Testis (tissue), 3 donors: ENCODE measurements around the gene EFNB1. TPM values are rescaled to one million over a fixed set of nuclear protein-coding genes. Genes with fewer than 3 reads are reported as not detected.

Experiments used
- DNase-seq: peaks from one replicate; pipeline ENCODE4 v3.0.0-alpha.2; 2019
- H3K27ac ChIP-seq, 2 donors: fragments of 200-600 bp; sonication (generic); one replicate each; pipeline ENCODE4 v1.5.1; 2019
- H3K27me3 ChIP-seq: fragments of 200-600 bp; sonication (generic); one replicate; pipeline ENCODE4 v1.5.1; 2019
- H3K36me3 ChIP-seq: fragments of 200-600 bp; sonication (generic); one replicate; pipeline ENCODE4 v1.5.1; 2017; ENCODE audit warnings: low read depth; ENCODE audit errors: missing control alignments
- H3K4me1 ChIP-seq: fragments of 200-600 bp; sonication (generic); one replicate; pipeline ENCODE4 v1.5.1; 2019
- H3K4me3 ChIP-seq, 2 donors: fragments of 200-600 bp; sonication (generic); one replicate each; pipeline ENCODE4 v1.5.1; 2017 to 2019
- H3K9me3 ChIP-seq: fragments of 200-600 bp; sonication (generic); one replicate; pipeline ENCODE4 v1.5.1; 2017
- CTCF ChIP-seq, 3 experiments: fragments of 450-650 bp in 2 of 3; fragments of 200-600 bp in 1 of 3; sonication (generic) in 1 of 3; IDR thresholded peaks; one replicate each; pipeline ENCODE4 v1.5.1; 2016 to 2019; ENCODE audit warnings: antibody characterized with exemption in 3 of 3, mild to moderate bottlenecking in 2 of 3, moderate library complexity in 1 of 3
- POLR2A ChIP-seq: fragments of 450-650 bp; IDR thresholded peaks from one replicate; pipeline ENCODE4 v1.6.1; 2017; ENCODE audit warnings: antibody characterized with exemption, mild to moderate bottlenecking, moderate library complexity
- WGBS, 2 donors: methylation state at CpG; one replicate each; pipeline ENCODE4 v1.1.5; 2018; 5-methylcytosine and 5-hydroxymethylcytosine counted together
- intact Hi-C: fragments of 100-400 bp; cut with DNase I; formaldehyde crosslinking; loops from one replicate; pipeline ENCODE4 v1.15.1; 2023; ENCODE audit warnings: low total_unique reads
- polyA plus RNA-seq: library from polyadenylated mRNA; stranded (reverse); fragments of 350-450 nt; fragmentation: Illumina TruSeq; extraction: RNeasy Lipid Tissue Mini Kit (QIAGEN cat#74804); gene quantifications from one replicate; pipeline ENCODE4 v1.2.3, GENCODE V29; 2014; ENCODE audit warnings: low read depth, low replicate concordance; ENCODE audit not compliant: insufficient read depth
- total RNA-seq, 2 donors: library from RNA; depleted of rRNA; stranded (reverse); fragments of >200 nt; gene quantifications; one replicate each; pipeline ENCODE4 v1.2.3, GENCODE V29; 2016

The EFNB1 gene
- total and polyA plus RNA-seq, 3 donors from 2014 or later, result 14.6 to 29.4 (median 21.1) TPM

DNA sequence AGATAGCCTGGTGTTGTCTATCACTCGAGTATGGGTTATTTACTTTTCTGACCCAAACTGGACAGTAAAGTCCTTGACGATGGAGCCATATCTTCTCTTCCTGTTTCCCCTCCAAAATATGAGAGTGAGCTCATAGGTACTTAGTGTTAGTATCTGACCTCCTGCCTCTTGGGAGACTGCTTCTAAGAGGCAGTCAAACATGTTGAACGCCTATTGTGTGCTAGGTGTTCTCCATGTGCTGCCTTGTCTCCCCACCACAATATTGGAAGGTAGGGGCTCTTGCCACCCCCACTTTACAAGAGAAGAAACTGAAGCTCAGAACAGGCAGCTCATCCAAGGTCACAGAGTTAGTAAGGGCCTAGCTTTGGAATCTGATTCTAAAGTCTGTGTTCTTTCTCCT is 8.3 kb downstream of the EFNB1 start:
- no peak overlapping the region for H3K27ac ChIP-seq
- H3K36me3 ChIP-seq, result no peaks in the 10 kb centered on the region
- intact Hi-C loops, result no loop called here
- H3K27me3 ChIP-seq, result no peaks in the 10 kb centered on the region
- H3K4me1 ChIP-seq, result no peaks in the 10 kb centered on the region
- no peak for DNase-seq
- no peaks in the 10 kb centered on the region for H3K9me3 ChIP-seq
- H3K4me3 ChIP-seq, result no peak overlapping the region
- no peak for TF ChIP-seq CTCF (IDR thresholded peaks at IDR 0.05)
- WGBS, 2 donors, result 41 to 58% methylated on average over 2 to 3 of the region's 3 CpGs

DNA sequence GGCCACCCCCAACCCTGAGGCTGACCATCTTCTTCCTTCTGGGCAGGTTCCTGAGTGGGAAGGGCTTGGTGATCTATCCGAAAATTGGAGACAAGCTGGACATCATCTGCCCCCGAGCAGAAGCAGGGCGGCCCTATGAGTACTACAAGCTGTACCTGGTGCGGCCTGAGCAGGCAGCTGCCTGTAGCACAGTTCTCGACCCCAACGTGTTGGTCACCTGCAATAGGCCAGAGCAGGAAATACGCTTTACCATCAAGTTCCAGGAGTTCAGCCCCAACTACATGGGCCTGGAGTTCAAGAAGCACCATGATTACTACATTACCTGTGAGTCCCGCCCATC is 9.7 kb downstream of the EFNB1 start:
- Histone ChIP-seq H3K9me3 (no peaks in the 10 kb centered on the region), H3K36me3 (no peaks in the 10 kb centered on the region), H3K27me3 (no peaks in the 10 kb centered on the region), H3K4me3 (no peak overlapping the region), H3K4me1 (no peaks in the 10 kb centered on the region), H3K27ac (no peak overlapping the region)
- intact Hi-C loops, result no loop called here
- DNase-seq, result no peak
- TF ChIP-seq POLR2A (no peak), CTCF (IDR thresholded peaks at IDR 0.05) (no peak)
- 83 to 96% methylated on average over 6 to 8 of the region's 8 CpGs for WGBS, 2 donors

- DNase-seq, result no peak
- H3K4me3 ChIP-seq, result no peak overlapping the region
- H3K4me1 ChIP-seq, result no peaks in the 10 kb centered on the region
- H3K9me3 ChIP-seq, result no peaks in the 10 kb centered on the region
- no peak for TF ChIP-seq CTCF (IDR thresholded peaks at IDR 0.05)
- TF ChIP-seq POLR2A, result no peak
- H3K27me3 ChIP-seq, result no peaks in the 10 kb centered on the region
- 80 to 89% methylated on average over 1 to 4 of the region's 4 CpGs for WGBS, 2 donors
- no peaks in the 10 kb centered on the region for H3K36me3 ChIP-seq
- intact Hi-C loops, result no loop called here
- no peak overlapping the region for H3K27ac ChIP-seq
These were observed 10.9 kb downstream of the EFNB1 start for GRCh38 chrX:68839771-68840170.

DNA sequence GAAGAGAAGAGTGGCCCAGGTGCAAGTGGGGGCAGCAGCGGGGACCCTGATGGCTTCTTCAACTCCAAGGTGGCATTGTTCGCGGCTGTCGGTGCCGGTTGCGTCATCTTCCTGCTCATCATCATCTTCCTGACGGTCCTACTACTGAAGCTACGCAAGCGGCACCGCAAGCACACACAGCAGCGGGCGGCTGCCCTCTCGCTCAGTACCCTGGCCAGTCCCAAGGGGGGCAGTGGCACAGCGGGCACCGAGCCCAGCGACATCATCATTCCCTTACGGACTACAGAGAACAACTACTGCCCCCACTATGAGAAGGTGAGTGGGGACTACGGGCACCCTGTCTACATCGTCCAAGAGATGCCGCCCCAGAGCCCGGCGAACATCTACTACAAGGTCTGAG is 11.4 kb downstream of the EFNB1 start:
- Histone ChIP-seq H3K27me3 (no peaks in the 10 kb centered on the region), H3K4me3 (no peak overlapping the region), H3K9me3 (no peaks in the 10 kb centered on the region), H3K27ac (no peak overlapping the region), H3K36me3 (no peaks in the 10 kb centered on the region), H3K4me1 (no peaks in the 10 kb centered on the region)
- DNase-seq, result no peak
- intact Hi-C loops, result no loop called here
- no peak for TF ChIP-seq CTCF (IDR thresholded peaks at IDR 0.05)
- no peak for TF ChIP-seq POLR2A
- 95% methylated on average over 4 of the region's 22 CpGs; no CpG with 5 or more reads in 1 of the 2 donors for WGBS, 2 donors

DNA sequence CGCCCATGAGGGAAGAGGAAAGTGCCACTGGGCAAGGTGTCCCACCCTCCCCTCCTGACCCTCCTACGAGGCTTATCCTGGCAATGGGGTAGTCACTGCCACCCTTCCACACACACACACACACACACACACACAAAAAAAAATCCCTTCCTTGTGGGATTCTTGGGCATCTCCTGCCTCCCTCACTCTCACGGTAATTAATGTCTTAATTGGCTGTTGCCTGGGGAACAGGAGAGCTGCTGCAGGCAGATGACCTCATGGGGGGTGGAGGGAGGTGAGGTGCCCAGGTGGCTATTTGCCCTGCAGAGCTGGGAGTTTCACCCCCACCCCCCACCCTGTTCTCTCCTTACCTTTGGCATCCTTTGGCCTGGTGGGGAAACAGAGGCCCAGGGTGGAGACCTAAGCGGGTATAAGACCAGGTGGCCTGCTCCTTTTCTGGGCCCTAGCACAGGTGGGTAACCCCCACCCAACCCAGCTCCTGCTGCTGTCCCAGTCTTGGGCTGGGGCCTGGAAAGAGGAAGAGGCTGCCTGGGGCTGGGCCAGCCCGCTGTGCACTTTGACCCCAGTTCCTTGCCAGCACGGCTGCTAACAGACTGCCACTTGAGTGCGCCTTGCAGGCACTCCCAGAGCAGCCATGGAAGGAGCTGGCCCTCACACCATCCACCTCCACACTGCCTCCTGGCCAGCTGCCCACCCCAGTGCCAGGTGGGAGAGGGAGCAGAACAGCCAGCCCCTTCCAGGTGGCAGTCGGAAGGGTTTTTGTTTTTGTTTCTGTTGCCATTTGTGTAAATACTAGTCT is 12.6 kb downstream of the EFNB1 start:
- no peak overlapping the region for H3K27ac ChIP-seq
- no peaks in the 10 kb centered on the region for H3K9me3 ChIP-seq
- intact Hi-C loops, result no loop called here
- TF ChIP-seq CTCF (IDR thresholded peaks at IDR 0.05) (no peak), POLR2A (no peak)
- WGBS, 2 donors, result 78 to 82% methylated on average over 2 to 7 of the region's 8 CpGs
- no peaks in the 10 kb centered on the region for H3K36me3 ChIP-seq
- H3K4me3 ChIP-seq, result no peak overlapping the region
- no peaks in the 10 kb centered on the region for H3K27me3 ChIP-seq
- no peaks in the 10 kb centered on the region for H3K4me1 ChIP-seq
- no peak for DNase-seq
